ENCODE data around the gene CMYA5. TPM values are rescaled to one million over a fixed set of nuclear protein-coding genes. Genes with fewer than 3 reads are reported as not detected.
"Not testable (repeated sequence)": the region's sequence is repeated elsewhere in the genome, so short reads cannot be mapped to it uniquely, and the experiment has no call there.

Gene CMYA5
- total RNA-seq, 5 donors from 2014 or later (not counting 1 experiment from before 2014, with no cell fraction given) = 0.13 to 0.41 (median 0.23) TPM

- H3K9me3 ChIP-seq = no peaks in the 10 kb centered on the region
- Mint-ChIP-seq H3K4me1 (peaks cover 4 to 8% (median 7%) of the 10 kb centered on the region in 3 donors), H3K27me3 (peaks cover 11 to 12% of the 10 kb centered on the region in 2 donors), H3K4me3 (no peak overlapping the region), H3K9me3 (no peaks in the 10 kb centered on the region), H3K36me3 (no peaks in the 10 kb centered on the region), H3K27ac (no peak overlapping the region)
- no peak for DNase-seq
- ATAC-seq (replicated peaks in 1 of 4) = no peak
- peaks cover 0 to 8% of the 10 kb centered on the region in 2 experiments for H3K4me1 ChIP-seq (ENCODE audit: control insufficient read depth in 1 of 2, extremely low read depth in 1 of 2, insufficient read depth in 2 of 2, low read length in 2 of 2)
- H3K36me3 ChIP-seq (ENCODE audit: control insufficient read depth in 2 of 2, extremely low read depth in 1 of 2, insufficient read depth in 1 of 2, low read length in 1 of 2) = no peaks in the 10 kb centered on the region
- ChIA-PET CTCF (no interaction called here), POLR2A (no interaction called here)
- no peaks in the 10 kb centered on the region for H3K27me3 ChIP-seq (replicated peaks in 1 of 2; ENCODE audit: control insufficient read depth in 2 of 2, extremely low read depth in 1 of 2, insufficient read depth in 2 of 2, low read length in 1 of 2)
- no peak overlapping the region for H3K27ac ChIP-seq (ENCODE audit: low read length)
- 60% methylated on average over 1 of the region's 4 CpGs for WGBS (ENCODE audit: insufficient coverage)
- H3K4me3 ChIP-seq (ENCODE audit: control insufficient read depth in 1 of 2, extremely low read depth in 1 of 2, low read length in 1 of 2) = no peak overlapping the region
These were observed 66.4 kb downstream of the CMYA5 start for GRCh38 chr5:79756076-79756475.

GRCh38 chr5:79759436-79759835 is 69.8 kb downstream of the CMYA5 start:
- H3K4me1 Mint-ChIP-seq = peaks cover 4 to 8% (median 7%) of the 10 kb centered on the region in 3 donors

GRCh38 chr5:79759848-79760247 is 70.2 kb downstream of the CMYA5 start:
- H3K36me3 ChIP-seq (ENCODE audit: control insufficient read depth in 2 of 2, extremely low read depth in 1 of 2, insufficient read depth in 1 of 2, low read length in 1 of 2) = no peaks in the 10 kb centered on the region
- no CpG with 5 or more reads among the region's 1 CpG for WGBS (ENCODE audit: insufficient coverage)
- ChIA-PET CTCF (interaction anchor here in 1 of 2 donors (0.6 kb wide), 1 partner anchor 14 kb away, joined by 7 read pairs; no protein-coding TSS in a partner anchor), POLR2A (no interaction called here)
- no peaks in the 10 kb centered on the region for H3K36me3 Mint-ChIP-seq
- peaks cover 4 to 8% (median 7%) of the 10 kb centered on the region in 3 donors for H3K4me1 Mint-ChIP-seq
- H3K27me3 Mint-ChIP-seq = no peaks in the 10 kb centered on the region
- H3K27me3 ChIP-seq (replicated peaks in 1 of 2; ENCODE audit: control insufficient read depth in 2 of 2, extremely low read depth in 1 of 2, insufficient read depth in 2 of 2, low read length in 1 of 2) = no peaks in the 10 kb centered on the region
- H3K27ac ChIP-seq (ENCODE audit: low read length) = no peak overlapping the region
- H3K27ac Mint-ChIP-seq = no peak overlapping the region
- H3K4me1 ChIP-seq (ENCODE audit: control insufficient read depth in 1 of 2, extremely low read depth in 1 of 2, insufficient read depth in 2 of 2, low read length in 2 of 2) = peaks cover 0 to 8% of the 10 kb centered on the region in 2 experiments
- ATAC-seq (replicated peaks in 1 of 4) = no peak
- H3K9me3 Mint-ChIP-seq = peaks cover 0 to under 1% (median 0%) of the 10 kb centered on the region in 3 donors
- no peak for DNase-seq
- H3K4me3 Mint-ChIP-seq = no peak overlapping the region
- no peak overlapping the region for H3K4me3 ChIP-seq (ENCODE audit: control insufficient read depth in 1 of 2, extremely low read depth in 1 of 2, low read length in 1 of 2)
- no peaks in the 10 kb centered on the region for H3K9me3 ChIP-seq

More at GRCh38 chr5:79759436-79759835, 69.8 kb downstream of the CMYA5 start:
- ATAC-seq (replicated peaks in 1 of 4) (no peak), DNase-seq (no peak)
- Mint-ChIP-seq H3K9me3 (no peaks in the 10 kb centered on the region), H3K36me3 (no peaks in the 10 kb centered on the region), H3K27ac (no peak overlapping the region), H3K27me3 (no peaks in the 10 kb centered on the region), H3K4me3 (no peak overlapping the region)
- Histone ChIP-seq H3K9me3 (no peaks in the 10 kb centered on the region), H3K4me1 (ENCODE audit: control insufficient read depth in 1 of 2, extremely low read depth in 1 of 2, insufficient read depth in 2 of 2, low read length in 2 of 2) (peaks cover 0 to 8% of the 10 kb centered on the region in 2 experiments), H3K27ac (ENCODE audit: low read length) (no peak overlapping the region), H3K27me3 (replicated peaks in 1 of 2; ENCODE audit: control insufficient read depth in 2 of 2, extremely low read depth in 1 of 2, insufficient read depth in 2 of 2, low read length in 1 of 2) (no peaks in the 10 kb centered on the region), H3K36me3 (ENCODE audit: control insufficient read depth in 2 of 2, extremely low read depth in 1 of 2, insufficient read depth in 1 of 2, low read length in 1 of 2) (no peaks in the 10 kb centered on the region), H3K4me3 (ENCODE audit: control insufficient read depth in 1 of 2, extremely low read depth in 1 of 2, low read length in 1 of 2) (no peak overlapping the region)
- ChIA-PET CTCF (interaction anchor here in 1 of 2 donors (0.6 kb wide), 1 partner anchor 14 kb away, joined by 7 read pairs; no protein-coding TSS in a partner anchor), POLR2A (interaction anchor here in 1 of 2 donors (0.6 kb wide), 1 partner anchor 79 kb away, joined by 3 read pairs; no protein-coding TSS in a partner anchor)
- no CpG with 5 or more reads among the region's 2 CpGs for WGBS (ENCODE audit: insufficient coverage)

GRCh38 chr5:79762929-79763328 is 73.3 kb downstream of the CMYA5 start:
- H3K4me1 ChIP-seq (ENCODE audit: control insufficient read depth in 1 of 2, extremely low read depth in 1 of 2, insufficient read depth in 2 of 2, low read length in 2 of 2) = no peaks in the 10 kb centered on the region
- WGBS (ENCODE audit: insufficient coverage) = 94% methylated on average over 4 of the region's 10 CpGs
- H3K36me3 Mint-ChIP-seq = no peaks in the 10 kb centered on the region
- H3K9me3 ChIP-seq = no peaks in the 10 kb centered on the region
- H3K27me3 ChIP-seq (replicated peaks in 1 of 2; ENCODE audit: control insufficient read depth in 2 of 2, extremely low read depth in 1 of 2, insufficient read depth in 2 of 2, low read length in 1 of 2) = no peaks in the 10 kb centered on the region
- peaks cover 0 to 14% (median 3%) of the 10 kb centered on the region in 3 donors for H3K9me3 Mint-ChIP-seq
- no peaks in the 10 kb centered on the region for H3K27me3 Mint-ChIP-seq
- POLR2A ChIA-PET = no interaction called here
- no peak for ATAC-seq (replicated peaks in 1 of 4)
- H3K4me1 Mint-ChIP-seq = no peaks in the 10 kb centered on the region
- H3K27ac Mint-ChIP-seq = no peak overlapping the region
- CTCF ChIA-PET = no interaction called here
- H3K4me3 ChIP-seq (ENCODE audit: control insufficient read depth in 1 of 2, extremely low read depth in 1 of 2, low read length in 1 of 2) = no peak overlapping the region
- no peak for DNase-seq
- H3K27ac ChIP-seq (ENCODE audit: low read length) = no peak overlapping the region
- H3K36me3 ChIP-seq (ENCODE audit: control insufficient read depth in 2 of 2, extremely low read depth in 1 of 2, insufficient read depth in 1 of 2, low read length in 1 of 2) = no peaks in the 10 kb centered on the region
- no peak overlapping the region for H3K4me3 Mint-ChIP-seq

- POLR2A ChIA-PET; H3K9me3 ChIP-seq; H3K36me3 ChIP-seq (ENCODE audit: control insufficient read depth in 2 of 2, extremely low read depth in 1 of 2, insufficient read depth in 1 of 2, low read length in 1 of 2); DNase-seq; H3K27ac Mint-ChIP-seq; H3K4me3 Mint-ChIP-seq; H3K4me1 ChIP-seq (ENCODE audit: control insufficient read depth in 1 of 2, extremely low read depth in 1 of 2, insufficient read depth in 2 of 2, low read length in 2 of 2); H3K4me1 Mint-ChIP-seq; H3K36me3 Mint-ChIP-seq; H3K27me3 Mint-ChIP-seq; H3K27me3 ChIP-seq (replicated peaks in 1 of 2; ENCODE audit: control insufficient read depth in 2 of 2, extremely low read depth in 1 of 2, insufficient read depth in 2 of 2, low read length in 1 of 2); ATAC-seq (replicated peaks in 1 of 4); H3K4me3 ChIP-seq (ENCODE audit: control insufficient read depth in 1 of 2, extremely low read depth in 1 of 2, low read length in 1 of 2); H3K27ac ChIP-seq (ENCODE audit: low read length): not testable (repeated sequence)
- CTCF ChIA-PET = interaction anchor here in 1 of 2 donors (0.7 kb wide), 1 partner anchor 11 kb away, joined by 3 read pairs; no protein-coding TSS in a partner anchor
- no CpG with 5 or more reads among the region's 3 CpGs for WGBS (ENCODE audit: insufficient coverage)
- H3K9me3 Mint-ChIP-seq = peaks cover 0 to 25% (median 8%) of the 10 kb centered on the region in 3 donors
These were observed 74.5 kb downstream of the CMYA5 start for GRCh38 chr5:79764147-79764546.

GRCh38 chr5:79771387-79771786 is 81.8 kb downstream of the CMYA5 start:
- H3K4me1 ChIP-seq (ENCODE audit: control insufficient read depth in 1 of 2, extremely low read depth in 1 of 2, insufficient read depth in 2 of 2, low read length in 2 of 2) = no peaks in the 10 kb centered on the region
- CTCF ChIA-PET = interaction anchor here in 1 of 2 donors (1.1 kb wide), 1 partner anchor 20 kb away, joined by 4 read pairs; no protein-coding TSS in a partner anchor
- H3K27ac Mint-ChIP-seq = no peak overlapping the region
- DNase-seq = no peak
- H3K9me3 ChIP-seq = peaks cover 2% of the 10 kb centered on the region
- no peak overlapping the region for H3K4me3 Mint-ChIP-seq
- peaks cover 0 to 2% (median 0%) of the 10 kb centered on the region in 3 donors for H3K4me1 Mint-ChIP-seq
- H3K27ac ChIP-seq (ENCODE audit: low read length) = no peak overlapping the region
- no peak overlapping the region for H3K4me3 ChIP-seq (ENCODE audit: control insufficient read depth in 1 of 2, extremely low read depth in 1 of 2, low read length in 1 of 2)
- WGBS (ENCODE audit: insufficient coverage) = 83% methylated on average over 1 of the region's 2 CpGs
- H3K27me3 Mint-ChIP-seq = peaks cover 0 to 12% of the 10 kb centered on the region in 2 donors
- no peak for ATAC-seq (replicated peaks in 1 of 4)
- no peaks in the 10 kb centered on the region for H3K36me3 ChIP-seq (ENCODE audit: control insufficient read depth in 2 of 2, extremely low read depth in 1 of 2, insufficient read depth in 1 of 2, low read length in 1 of 2)
- H3K36me3 Mint-ChIP-seq = no peaks in the 10 kb centered on the region
- H3K27me3 ChIP-seq (replicated peaks in 1 of 2; ENCODE audit: control insufficient read depth in 2 of 2, extremely low read depth in 1 of 2, insufficient read depth in 2 of 2, low read length in 1 of 2) = peaks cover 0 to 7% of the 10 kb centered on the region in 2 experiments
- POLR2A ChIA-PET = no interaction called here
- H3K9me3 Mint-ChIP-seq = peaks cover 0 to 18% (median 12%) of the 10 kb centered on the region in 3 donors

All from T-cell (primary cell).